OCI-LY7 (cell line): ENCODE results near the gene SOD1. TPM values are rescaled to one million over a fixed set of nuclear protein-coding genes. Genes with fewer than 3 reads are reported as not detected.

ENCODE experiments used
- BruUV-seq: library from RNA; stranded (reverse); fragments of 400-500 nt; replicated peaks from 2 replicates; lab custom pipeline; 2021; lab: Mats Ljungman, UMichigan
- CTCF ChIA-PET: fragments of 300-600 bp; sonication (Branson Sonifier 250); formaldehyde crosslinking; loops from one replicate; lab custom pipeline; 2022; ENCODE audit warnings: antibody characterized with exemption; ENCODE audit not compliant: unreplicated experiment; lab: Charles Lee
- POLR2A ChIA-PET: fragments of 300-600 bp; sonication (Branson Sonifier 250); formaldehyde crosslinking; loops from one replicate; lab custom pipeline; 2022; ENCODE audit warnings: antibody characterized with exemption; lab: Charles Lee
- DNase-seq: peaks from one replicate; pipeline ENCODE4 v3.0.0-alpha.2; 2015; ENCODE audit warnings: low spot score
- H2AFZ ChIP-seq: fragments of 200-600 bp; sonication (generic), shearing (Covaris generic); 2 replicates; pipeline ENCODE4 v1.6.1; 2014; ENCODE audit warnings: mild to moderate bottlenecking, antibody characterized with exemption, low read length, moderate library complexity
- H3K27ac ChIP-seq: fragments of 200-600 bp; sonication (generic); 2 replicates; pipeline ENCODE4 v1.5.1; 2014; ENCODE audit warnings: mixed run types, low read depth, mild to moderate bottlenecking, moderate library complexity, low read length, inconsistent platforms; ENCODE audit not compliant: poor library complexity, severe bottlenecking
- H3K36me3 ChIP-seq: fragments of 200-600 bp; sonication (generic); 2 replicates; pipeline ENCODE4 v1.6.1; 2014; ENCODE audit warnings: mild to moderate bottlenecking, antibody characterized with exemption, low read length, moderate library complexity, mixed read lengths; ENCODE audit not compliant: insufficient read depth
- H3K4me1 ChIP-seq: fragments of 200-600 bp; sonication (generic); 2 replicates; pipeline ENCODE4 v1.5.1; 2014; ENCODE audit warnings: mild to moderate bottlenecking, low read length; ENCODE audit not compliant: insufficient read depth, poor library complexity, severe bottlenecking
- H3K4me2 ChIP-seq: fragments of 200-600 bp; sonication (generic); 2 replicates; pipeline ENCODE4 v1.6.1; 2014; ENCODE audit warnings: mild to moderate bottlenecking, low read length
- H3K4me3 ChIP-seq: fragments of 200-600 bp; sonication (generic); 2 replicates; pipeline ENCODE4 v1.5.1; 2014; ENCODE audit warnings: mild to moderate bottlenecking, low read depth, low read length; ENCODE audit not compliant: poor library complexity, severe bottlenecking
- H3K79me2 ChIP-seq: fragments of 200-600 bp; sonication (generic); 2 replicates; pipeline ENCODE4 v1.6.1; 2016; ENCODE audit warnings: low read depth, mild to moderate bottlenecking, low read length, moderate library complexity, mixed read lengths; ENCODE audit not compliant: insufficient read depth
- H3K9me2 ChIP-seq: fragments of 200-600 bp; sonication (generic); 2 replicates; pipeline ENCODE4 v1.6.1; 2016; ENCODE audit warnings: mild to moderate bottlenecking, low read length, mixed read lengths; ENCODE audit not compliant: insufficient read depth
- H3K9me3 ChIP-seq: fragments of 200-600 bp; sonication (generic); 2 replicates; pipeline ENCODE4 v1.6.1; 2014; ENCODE audit warnings: mild to moderate bottlenecking, mixed run types, low read length, mixed read lengths
- H4K20me1 ChIP-seq: fragments of 200-600 bp; sonication (generic); 2 replicates; pipeline ENCODE4 v1.6.1; 2014; ENCODE audit warnings: mild to moderate bottlenecking, antibody characterized with exemption, low read length, moderate library complexity, mixed read lengths; ENCODE audit not compliant: insufficient read depth
- CTCF ChIP-seq: fragments of 200-600 bp; sonication (generic); conservative IDR thresholded peaks from 2 replicates; pipeline ENCODE4 v1.5.1; 2014; ENCODE audit warnings: mild to moderate bottlenecking, antibody characterized with exemption, low read length, moderate library complexity, mixed read lengths
- EZH2phosphoT487 ChIP-seq: fragments of 200-600 bp; sonication (generic); IDR thresholded peaks from 2 replicates; pipeline ENCODE4 v1.6.1; 2018; ENCODE audit warnings: low read depth, borderline replicate concordance, mild to moderate bottlenecking, mixed run types, antibody characterized with exemption, low read length, moderate library complexity, mixed read lengths
- intact Hi-C: fragments of 100-400 bp; cut with micrococcal nuclease; formaldehyde crosslinking; loops from one replicate; pipeline ENCODE4 v1.10.0; 2022; ENCODE audit not compliant: unreplicated experiment
- total RNA-seq, 2 experiments: library from RNA; depleted of rRNA in 1 of 2; stranded (reverse); fragments of >200 nt in 1 of 2; shearing (Covaris generic) in 1 of 2; gene quantifications; 2 replicates each; pipeline ENCODE4 v1.2.3, GENCODE V29; 2014 to 2022

The SOD1 gene
- total RNA-seq, 2 experiments from 2014 or later = 229 to 307 TPM

- Histone ChIP-seq H3K27ac (no peak overlapping the region), H3K4me1 (peaks cover 7% of the 10 kb centered on the region), H3K79me2 (peaks cover 100% of the 10 kb centered on the region), H3K9me2 (no peaks in the 10 kb centered on the region), H3K36me3 (peaks cover 89% of the 10 kb centered on the region), H2AFZ (no peak overlapping the region), H3K4me3 (no peak overlapping the region), H3K4me2 (no peak overlapping the region), H4K20me1 (peaks cover 31% of the 10 kb centered on the region; the same call in 1 of the 2 replicates), H3K9me3 (no peaks in the 10 kb centered on the region)
- ChIA-PET CTCF (no interaction called here), POLR2A (interaction anchor here (1.3 to 1.7 kb wide), 2 partner anchors 11 to 20 kb away, joined by 3 to 6 read pairs; no protein-coding TSS in a partner anchor)
- no TSS peak for BruUV-seq
- TF ChIP-seq CTCF = no peak
- TF ChIP-seq EZH2phosphoT487 = no peak
- intact Hi-C loops = no loop called here
- no peak for DNase-seq
Observed at GRCh38 chr21:31706562-31706961, 47.1 kb downstream of the SOD1 start.

- H3K9me2 ChIP-seq = no peaks in the 10 kb centered on the region
- BruUV-seq = no TSS peak
- intact Hi-C loops = no loop called here
- TF ChIP-seq CTCF (no peak), EZH2phosphoT487 (no peak)
- no peak overlapping the region for H3K4me3 ChIP-seq
- no peak for DNase-seq
- CTCF ChIA-PET = no interaction called here
- no peak overlapping the region for H3K27ac ChIP-seq
- H3K4me1 ChIP-seq = peaks cover 7% of the 10 kb centered on the region
- no peak overlapping the region for H3K4me2 ChIP-seq
- H3K36me3 ChIP-seq = peaks cover 80% of the 10 kb centered on the region
- peaks cover 34% of the 10 kb centered on the region; the same call in 1 of the 2 replicates for H4K20me1 ChIP-seq
- peaks cover 100% of the 10 kb centered on the region for H3K79me2 ChIP-seq
- POLR2A ChIA-PET = no interaction called here
- no peak overlapping the region for H2AFZ ChIP-seq
- no peaks in the 10 kb centered on the region for H3K9me3 ChIP-seq
Observed at GRCh38 chr21:31707499-31707898, 48.0 kb downstream of the SOD1 start.

GRCh38 chr21:31708541-31708940 is 49.0 kb downstream of the SOD1 start:
- ChIA-PET CTCF (no interaction called here), POLR2A (interaction anchor here (0.8 to 1.8 kb wide), 2 partner anchors 13 to 25 kb away, joined by 4 to 8 read pairs; no protein-coding TSS in a partner anchor)
- Histone ChIP-seq H3K4me3 (no peak overlapping the region), H3K4me2 (no peak overlapping the region), H3K4me1 (peaks cover 7% of the 10 kb centered on the region), H3K79me2 (peaks cover 100% of the 10 kb centered on the region), H3K36me3 (peaks cover 70% of the 10 kb centered on the region), H3K9me2 (no peaks in the 10 kb centered on the region), H2AFZ (no peak overlapping the region), H3K27ac (no peak overlapping the region), H4K20me1 (peaks cover 42% of the 10 kb centered on the region), H3K9me3 (no peaks in the 10 kb centered on the region)
- no TSS peak for BruUV-seq
- DNase-seq = no peak
- intact Hi-C loops = no loop called here
- TF ChIP-seq CTCF = no peak
- TF ChIP-seq EZH2phosphoT487 = no peak
